Heart left ventricle (tissue), 13 donors: ENCODE measurements around the gene IDH3G.

Experiments
- POLR2A ChIP-seq, 2 donors: fragments of 450-650 bp; IDR thresholded peaks; one replicate each; pipeline ENCODE4 v1.6.1; 2017; ENCODE audit warnings: antibody characterized with exemption in 2 of 2, mild to moderate bottlenecking in 2 of 2, moderate library complexity in 2 of 2
- TF ChIP-seq, protein P1 (sequence below), 12 donors: fragments of 200-600 bp; sonication (generic) in 4 of 12; IDR thresholded peaks; one replicate each; pipeline versions ENCODE4 v1.5.0 to v1.8.0; 2018 to 2022; ENCODE audit warnings: antibody characterized with exemption in 12 of 12, mild to moderate bottlenecking in 5 of 12
- donor health status: ischemic (EF 13 %, LVEDD 7.1; RV severe dilation, severe dysfunction).
- donor health status: DM: no; HTN: yes; CAD: no.
- donor health status: DM: no; HTN: no; CAD: no.
- donor health status: ischemic (EF 25% LVEDD 6.9; RV normal size, moderate dysfunction).
- donor health status: ischemic (EF 25% LVEDD 5.7; RV mildly dilated, moderate dysfunction).
- donor health status: ischemic (EF 35%, LVEDD 5.7; RV mildly dilated, moderate dysfunction).
- donor health status: nonischemic (EF 11% LVEDD 7.7; RV severe dilation, severe dysfunction).
- donor health status: DM: yes; HTN: yes; CAD: no.
- donor health status: PGD.
- donor health status: ischemic (EF 29% LVEDD 5.4; RV normal size, mild dysfunction).
- donor health status: nonischemic (EF 23%, LVEDD 6.1; RV moderate dilation, normal function).

DNA sequence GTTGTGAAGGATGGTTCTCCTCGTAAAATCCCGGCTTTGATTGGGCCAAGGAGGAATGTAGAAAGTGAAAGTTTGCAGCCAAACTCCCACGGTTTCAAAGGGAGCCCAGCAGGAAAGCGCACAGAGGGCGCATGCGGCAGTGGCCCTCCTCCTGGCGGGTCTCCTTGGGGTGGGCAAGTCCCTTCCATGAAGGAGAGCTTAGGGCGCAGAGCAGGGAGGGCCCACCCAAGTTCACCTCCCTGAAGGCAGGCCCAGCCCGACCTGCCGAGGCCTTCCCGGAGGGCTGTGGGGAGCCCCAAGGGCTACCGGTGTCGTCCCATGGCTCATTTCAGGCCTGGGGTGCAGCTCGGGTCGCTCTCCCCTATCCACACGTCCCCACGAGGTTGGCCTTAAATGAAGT is 34.1 kb upstream of the IDH3G start:
- TF ChIP-seq, protein P1, sequence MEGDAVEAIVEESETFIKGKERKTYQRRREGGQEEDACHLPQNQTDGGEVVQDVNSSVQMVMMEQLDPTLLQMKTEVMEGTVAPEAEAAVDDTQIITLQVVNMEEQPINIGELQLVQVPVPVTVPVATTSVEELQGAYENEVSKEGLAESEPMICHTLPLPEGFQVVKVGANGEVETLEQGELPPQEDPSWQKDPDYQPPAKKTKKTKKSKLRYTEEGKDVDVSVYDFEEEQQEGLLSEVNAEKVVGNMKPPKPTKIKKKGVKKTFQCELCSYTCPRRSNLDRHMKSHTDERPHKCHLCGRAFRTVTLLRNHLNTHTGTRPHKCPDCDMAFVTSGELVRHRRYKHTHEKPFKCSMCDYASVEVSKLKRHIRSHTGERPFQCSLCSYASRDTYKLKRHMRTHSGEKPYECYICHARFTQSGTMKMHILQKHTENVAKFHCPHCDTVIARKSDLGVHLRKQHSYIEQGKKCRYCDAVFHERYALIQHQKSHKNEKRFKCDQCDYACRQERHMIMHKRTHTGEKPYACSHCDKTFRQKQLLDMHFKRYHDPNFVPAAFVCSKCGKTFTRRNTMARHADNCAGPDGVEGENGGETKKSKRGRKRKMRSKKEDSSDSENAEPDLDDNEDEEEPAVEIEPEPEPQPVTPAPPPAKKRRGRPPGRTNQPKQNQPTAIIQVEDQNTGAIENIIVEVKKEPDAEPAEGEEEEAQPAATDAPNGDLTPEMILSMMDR (IDR thresholded peaks at IDR 0.05): no peak
- TF ChIP-seq POLR2A (IDR thresholded peaks at IDR 0.05): no peak
